Kidney (tissue), 14 donors: ENCODE results near the gene FASN. TPM values are rescaled to one million over a fixed set of nuclear protein-coding genes. Genes with fewer than 3 reads are reported as not detected.

ENCODE experiments used
- DNase-seq, 5 donors: peaks; one replicate each; pipeline ENCODE4 v3.0.0-alpha.2; 2013 to 2020
- FAIRE-seq: peaks from 2 replicates; lab custom pipeline; 2012; peaks lifted over from hg19 to GRCh38; lab: Jason Lieb, UNC
- H3K27ac ChIP-seq, 2 donors: one replicate each; pipeline ENCODE4 v1.7.0; 2013; ENCODE audit warnings: low read depth in 2 of 2, low read length in 2 of 2, inconsistent platforms in 1 of 2
- H3K27me3 ChIP-seq: one replicate; pipeline ENCODE4 v1.7.1; 2013; ENCODE audit warnings: low read length, inconsistent platforms; ENCODE audit not compliant: control insufficient read depth, insufficient read depth
- H3K36me3 ChIP-seq, 3 donors: one replicate each; pipeline versions ENCODE4 v1.7.0 to v1.7.1; 2013; ENCODE audit warnings: low read length in 3 of 3, control low read depth in 1 of 3, inconsistent platforms in 1 of 3; ENCODE audit not compliant: insufficient read depth in 3 of 3, control insufficient read depth in 2 of 3
- H3K4me1 ChIP-seq, 3 donors: one replicate each; pipeline versions ENCODE4 v1.7.0 to v1.7.1; 2013; ENCODE audit warnings: low read length in 3 of 3, inconsistent platforms in 1 of 3, low read depth in 1 of 3; ENCODE audit not compliant: control insufficient read depth in 2 of 3, insufficient read depth in 2 of 3
- H3K4me3 ChIP-seq, 3 donors: one replicate each; pipeline versions ENCODE4 v1.7.0 to v1.8.1; 2013; ENCODE audit warnings: low read length in 3 of 3, control low read depth in 1 of 3, inconsistent platforms in 1 of 3
- H3K9ac ChIP-seq, 3 donors: one replicate each; pipeline versions ENCODE4 v1.7.0 to v1.7.1; 2013; ENCODE audit warnings: low read length in 3 of 3, control low read depth in 1 of 3, inconsistent platforms in 1 of 3
- H3K9me3 ChIP-seq, 3 donors: one replicate each; pipeline versions ENCODE4 v1.7.0 to v1.7.1; 2013; ENCODE audit warnings: low read length in 3 of 3, control low read depth in 1 of 3, inconsistent platforms in 1 of 3; ENCODE audit not compliant: control insufficient read depth in 2 of 3, insufficient read depth in 1 of 3
- intact Hi-C: fragments of 100-400 bp; cut with DNase I; formaldehyde crosslinking; loops from one replicate; pipeline ENCODE4 v1.11.1; 2022
- polyA plus RNA-seq: library from polyadenylated mRNA; stranded (reverse); fragments of 350-450 nt; fragmentation: Illumina TruSeq; extraction: RNeasy Lipid Tissue Mini Kit (QIAGEN cat#74804); gene quantifications from one replicate; pipeline ENCODE4 v1.2.3, GENCODE V29; 2014; ENCODE audit warnings: low read depth, low replicate concordance; ENCODE audit not compliant: insufficient read depth
- total RNA-seq: library from RNA; stranded (reverse); fragmentation: NEBNext Ultra II Directional; extraction: Animal tissue kit (Norgen Biotek cat#: 25700); gene quantifications from one replicate; pipeline ENCODE4 v1.2.1, GENCODE V29; 2021
- TF ChIP-seq, protein P1 (sequence below): IDR thresholded peaks from 3 replicates; pipeline ENCODE4 v1.5.1; 2012; ENCODE audit warnings: mild to moderate bottlenecking, moderate library complexity, borderline replicate concordance; ENCODE audit not compliant: insufficient read depth; ENCODE audit errors: extremely low read depth
- donor health status: control.
- donor health status: control.
- donor health status: control.
- donor health status: control.
- donor health status: control.
- donor health status: DM: yes; HTN: yes; CAD: no.
- donor health status: Normal renal cell carcinoma (clear cell type).

The FASN gene
- total and polyA plus RNA-seq, 2 donors from 2014 or later, result 13.6 to 43.3 TPM

DNA sequence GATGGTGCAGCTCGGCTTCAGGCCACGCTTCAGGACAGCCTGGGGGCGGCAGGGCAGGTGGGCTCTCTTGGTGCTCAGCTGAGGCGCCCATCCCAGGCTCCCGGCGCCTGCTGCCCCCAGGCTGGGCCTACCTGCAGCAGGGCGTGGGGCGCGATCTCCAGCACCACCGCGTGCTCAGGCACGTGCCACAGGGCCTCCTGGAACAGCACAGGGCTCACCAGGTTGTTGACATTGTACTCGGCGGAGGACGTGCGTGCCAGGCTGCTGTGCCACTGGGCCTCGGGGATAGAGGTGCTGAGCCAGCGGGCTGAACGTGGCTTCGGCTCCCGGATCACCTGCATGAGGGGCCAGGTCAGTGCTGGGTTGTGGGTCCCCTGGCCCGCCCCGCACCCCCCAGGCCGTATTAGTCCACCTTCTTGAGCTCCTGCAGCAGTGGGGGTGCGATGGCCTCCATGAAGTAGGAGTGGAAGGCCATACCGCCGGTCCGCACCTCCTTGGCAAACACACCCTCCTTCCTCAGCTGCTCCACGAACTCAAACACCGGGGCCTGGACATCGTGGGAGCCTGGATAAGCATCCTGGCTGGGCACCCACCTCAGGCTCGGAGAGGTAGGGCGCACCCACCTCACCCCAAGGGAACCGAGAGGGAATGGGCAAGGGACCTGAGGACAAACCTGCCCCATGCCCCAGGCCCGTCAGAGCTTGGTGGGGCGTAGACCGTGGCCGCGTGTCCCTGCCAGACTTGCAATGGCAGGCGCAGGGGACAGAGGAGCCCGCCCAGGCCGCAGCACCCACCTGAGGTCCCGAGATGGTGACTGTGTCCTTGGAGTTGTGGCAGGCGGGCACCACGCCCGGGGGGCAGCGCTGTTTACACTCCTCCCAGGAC is 9.0 kb downstream of the FASN start:
- Histone ChIP-seq H3K27ac (no peak overlapping the region), H3K9me3 (no peaks in the 10 kb centered on the region), H3K9ac (no peak overlapping the region), H3K36me3 (peaks cover 0 to 10% (median 2%) of the 10 kb centered on the region in 3 donors), H3K4me1 (no peaks in the 10 kb centered on the region), H3K27me3 (no peaks in the 10 kb centered on the region), H3K4me3 (no peak overlapping the region)
- TF ChIP-seq, protein P1, sequence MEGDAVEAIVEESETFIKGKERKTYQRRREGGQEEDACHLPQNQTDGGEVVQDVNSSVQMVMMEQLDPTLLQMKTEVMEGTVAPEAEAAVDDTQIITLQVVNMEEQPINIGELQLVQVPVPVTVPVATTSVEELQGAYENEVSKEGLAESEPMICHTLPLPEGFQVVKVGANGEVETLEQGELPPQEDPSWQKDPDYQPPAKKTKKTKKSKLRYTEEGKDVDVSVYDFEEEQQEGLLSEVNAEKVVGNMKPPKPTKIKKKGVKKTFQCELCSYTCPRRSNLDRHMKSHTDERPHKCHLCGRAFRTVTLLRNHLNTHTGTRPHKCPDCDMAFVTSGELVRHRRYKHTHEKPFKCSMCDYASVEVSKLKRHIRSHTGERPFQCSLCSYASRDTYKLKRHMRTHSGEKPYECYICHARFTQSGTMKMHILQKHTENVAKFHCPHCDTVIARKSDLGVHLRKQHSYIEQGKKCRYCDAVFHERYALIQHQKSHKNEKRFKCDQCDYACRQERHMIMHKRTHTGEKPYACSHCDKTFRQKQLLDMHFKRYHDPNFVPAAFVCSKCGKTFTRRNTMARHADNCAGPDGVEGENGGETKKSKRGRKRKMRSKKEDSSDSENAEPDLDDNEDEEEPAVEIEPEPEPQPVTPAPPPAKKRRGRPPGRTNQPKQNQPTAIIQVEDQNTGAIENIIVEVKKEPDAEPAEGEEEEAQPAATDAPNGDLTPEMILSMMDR, result no peak
- intact Hi-C loops, result no loop called here
- DNase-seq (peak in 1 of 5 donors; percentile 68), FAIRE-seq (no peak)

DNA sequence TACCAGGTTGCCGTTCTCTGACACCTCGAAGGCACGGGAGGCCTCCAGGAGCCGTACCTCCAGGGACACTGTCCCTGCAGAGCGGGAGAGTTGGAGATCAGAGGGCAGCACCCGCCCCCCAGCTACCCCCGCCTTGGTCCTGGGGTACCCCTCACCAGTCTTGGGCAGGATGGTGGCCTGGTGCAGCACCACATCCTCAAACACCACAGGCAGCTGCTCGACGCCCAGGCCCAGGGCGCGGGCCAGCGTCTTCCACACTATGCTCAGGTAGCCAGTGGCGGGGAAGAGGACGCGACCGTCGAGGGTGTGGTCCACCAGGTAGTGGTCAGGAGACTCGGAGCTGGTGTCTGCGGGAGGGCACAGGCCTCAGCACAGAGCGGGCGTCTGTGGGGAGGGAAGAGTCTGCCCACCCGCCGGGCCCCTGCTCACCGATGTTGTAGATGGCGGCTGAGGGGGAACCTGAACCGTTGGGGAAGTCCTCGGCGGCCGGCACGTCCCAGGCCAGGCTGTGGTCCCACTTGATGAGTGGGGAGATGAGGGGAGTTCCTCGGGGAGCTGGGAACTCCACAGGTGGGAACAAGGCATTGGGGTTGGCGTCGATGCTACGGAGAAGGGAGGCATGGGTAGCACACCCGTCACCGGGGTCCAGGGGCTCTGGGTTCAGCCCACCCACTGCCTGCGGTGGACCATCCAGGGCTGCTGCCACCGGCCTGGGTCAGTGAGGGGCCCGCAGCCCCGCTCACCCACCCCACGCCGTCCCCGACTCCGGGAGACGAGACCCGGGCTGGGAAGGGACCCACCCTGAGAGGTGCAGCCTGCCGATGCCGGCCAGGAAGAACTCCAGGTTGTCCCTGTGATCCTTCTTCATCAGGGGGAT is 9.8 kb downstream of the FASN start:
- Histone ChIP-seq H3K4me3 (no peak overlapping the region), H3K27ac (no peak overlapping the region), H3K9ac (no peak overlapping the region), H3K4me1 (no peaks in the 10 kb centered on the region), H3K36me3 (peaks cover 0 to 10% (median 2%) of the 10 kb centered on the region in 3 donors), H3K27me3 (no peaks in the 10 kb centered on the region), H3K9me3 (no peaks in the 10 kb centered on the region)
- TF ChIP-seq, protein P1, result no peak
- FAIRE-seq (no peak), DNase-seq (no peak)
- intact Hi-C loops, result no loop called here

DNA sequence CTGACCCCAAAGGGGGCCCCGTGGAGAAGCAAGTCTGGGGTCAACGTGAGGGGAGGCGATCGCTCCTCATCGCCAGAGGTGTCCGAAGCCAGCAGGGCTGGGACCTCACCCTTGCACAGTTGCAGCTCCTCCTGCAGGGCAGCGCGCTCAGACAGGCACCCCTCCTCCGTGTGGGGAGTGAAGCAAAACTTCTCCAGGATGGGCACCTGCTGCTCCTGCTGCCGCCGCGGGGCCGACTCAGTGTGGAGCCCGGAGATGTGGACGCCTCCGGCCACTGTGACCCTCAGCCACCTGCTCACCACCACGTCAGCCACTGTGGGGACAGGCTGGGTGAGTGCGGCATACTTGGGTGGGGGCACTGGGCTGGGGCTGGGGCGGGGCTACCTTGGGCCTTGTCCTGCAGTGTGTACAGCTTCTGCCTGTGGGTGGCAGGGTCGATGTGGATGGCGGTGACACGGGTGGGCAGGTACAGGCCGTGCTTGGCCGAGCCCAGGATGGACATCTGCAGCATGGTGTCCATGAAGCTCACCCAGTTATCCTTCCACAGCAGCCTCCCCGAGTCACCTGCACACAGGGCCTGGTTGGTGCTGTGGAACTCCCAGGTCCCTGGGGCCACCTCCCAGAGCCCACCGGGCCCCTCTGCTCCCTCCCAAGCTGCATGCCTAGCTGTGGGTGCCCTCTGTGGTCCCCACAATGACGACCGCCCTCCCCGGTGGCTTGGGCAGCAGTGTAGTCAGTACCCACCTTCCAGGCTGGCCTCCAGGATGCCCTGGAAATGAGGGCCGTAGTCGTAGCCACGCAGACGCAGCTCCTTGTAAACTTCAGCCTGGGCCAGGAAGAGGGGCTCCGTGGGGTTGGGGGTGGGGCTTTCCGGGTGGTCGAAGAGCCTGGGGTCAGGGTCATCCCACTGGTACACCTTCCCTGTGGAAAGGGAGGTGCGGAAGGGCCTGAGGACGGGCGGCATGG is 10.8 kb downstream of the FASN start:
- DNase-seq (no peak), FAIRE-seq (no peak)
- H3K9me3 ChIP-seq, result no peaks in the 10 kb centered on the region
- peaks cover 0 to 14% (median 2%) of the 10 kb centered on the region in 3 donors for H3K36me3 ChIP-seq
- H3K4me3 ChIP-seq, result no peak overlapping the region
- H3K27me3 ChIP-seq, result no peaks in the 10 kb centered on the region
- TF ChIP-seq, protein P1, result no peak
- H3K4me1 ChIP-seq, result no peaks in the 10 kb centered on the region
- no peak overlapping the region for H3K9ac ChIP-seq
- intact Hi-C loops, result no loop called here
- H3K27ac ChIP-seq, result no peak overlapping the region
